ENCODE measurements around the gene SHC2. TPM values are rescaled to one million over a fixed set of nuclear protein-coding genes. Genes with fewer than 3 reads are reported as not detected.

The SHC2 gene
- total RNA-seq, 1 experiment from 2014 or later = 2.4 TPM

DNA sequence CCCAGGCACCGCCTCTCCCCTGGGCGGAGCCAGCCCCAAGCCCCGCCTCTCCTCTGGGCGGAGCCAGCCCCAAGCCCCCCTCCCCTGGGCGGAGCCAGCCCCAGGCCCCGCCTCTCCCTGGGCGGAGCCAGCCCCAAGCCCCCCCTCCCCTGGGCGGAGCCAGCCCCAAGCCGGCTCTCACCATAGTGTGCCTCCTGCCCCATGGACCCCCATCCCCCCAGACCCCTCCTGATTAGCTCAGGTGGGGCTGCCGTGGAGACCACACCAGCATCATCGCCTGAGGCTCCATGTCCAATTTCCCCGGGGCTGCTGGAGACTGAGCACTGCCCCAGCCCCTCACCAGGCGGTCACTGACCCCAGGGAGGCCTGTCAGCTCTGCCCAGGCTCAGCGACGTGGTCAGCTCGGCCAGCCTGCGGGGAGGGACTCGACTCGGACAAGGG is 31.3 kb upstream of the SHC2 start:
- Mint-ChIP-seq H3K4me1 (ENCODE audit: low read depth, unreplicated experiment) (peaks cover 7% of the 10 kb centered on the region), H3K9me3 (ENCODE audit: unreplicated experiment) (peaks cover 11% of the 10 kb centered on the region), H3K27ac (ENCODE audit: unreplicated experiment) (no peak overlapping the region), H3K36me3 (ENCODE audit: insufficient read depth, unreplicated experiment) (peaks cover 19% of the 10 kb centered on the region), H3K27me3 (ENCODE audit: insufficient read depth, unreplicated experiment) (no peaks in the 10 kb centered on the region), H3K4me3 (ENCODE audit: unreplicated experiment) (no peak overlapping the region)
- Histone ChIP-seq H3K9me3 (no peaks in the 10 kb centered on the region), H3K27me3 (replicated peaks; ENCODE audit: control insufficient read depth, insufficient read depth, low read length) (no peaks in the 10 kb centered on the region), H3K4me1 (peaks cover 5% of the 10 kb centered on the region; the same call in 1 of the 2 replicates), H3K4me3 (ENCODE audit: low read depth, low read length) (no peak overlapping the region), H3K36me3 (ENCODE audit: control insufficient read depth, insufficient read depth, low read length) (no peaks in the 10 kb centered on the region)
- no TSS peak for BruUV-seq (replicated peaks)
- ChIA-PET POLR2A (no interaction called here), CTCF (no interaction called here)
- TF ChIP-seq, protein P1, sequence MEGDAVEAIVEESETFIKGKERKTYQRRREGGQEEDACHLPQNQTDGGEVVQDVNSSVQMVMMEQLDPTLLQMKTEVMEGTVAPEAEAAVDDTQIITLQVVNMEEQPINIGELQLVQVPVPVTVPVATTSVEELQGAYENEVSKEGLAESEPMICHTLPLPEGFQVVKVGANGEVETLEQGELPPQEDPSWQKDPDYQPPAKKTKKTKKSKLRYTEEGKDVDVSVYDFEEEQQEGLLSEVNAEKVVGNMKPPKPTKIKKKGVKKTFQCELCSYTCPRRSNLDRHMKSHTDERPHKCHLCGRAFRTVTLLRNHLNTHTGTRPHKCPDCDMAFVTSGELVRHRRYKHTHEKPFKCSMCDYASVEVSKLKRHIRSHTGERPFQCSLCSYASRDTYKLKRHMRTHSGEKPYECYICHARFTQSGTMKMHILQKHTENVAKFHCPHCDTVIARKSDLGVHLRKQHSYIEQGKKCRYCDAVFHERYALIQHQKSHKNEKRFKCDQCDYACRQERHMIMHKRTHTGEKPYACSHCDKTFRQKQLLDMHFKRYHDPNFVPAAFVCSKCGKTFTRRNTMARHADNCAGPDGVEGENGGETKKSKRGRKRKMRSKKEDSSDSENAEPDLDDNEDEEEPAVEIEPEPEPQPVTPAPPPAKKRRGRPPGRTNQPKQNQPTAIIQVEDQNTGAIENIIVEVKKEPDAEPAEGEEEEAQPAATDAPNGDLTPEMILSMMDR (IDR thresholded peaks at IDR 0.05; ENCODE audit: insufficient read depth in 1 of 2, low read depth in 1 of 2, low read length in 1 of 2, severe bottlenecking in 1 of 2, unreplicated experiment in 1 of 2) = no peak
- intact Hi-C loops (cut with micrococcal nuclease; ENCODE audit: unreplicated experiment) = no loop called here
- peak in 1 of 2 experiments; percentile 34 for DNase-seq

DNA sequence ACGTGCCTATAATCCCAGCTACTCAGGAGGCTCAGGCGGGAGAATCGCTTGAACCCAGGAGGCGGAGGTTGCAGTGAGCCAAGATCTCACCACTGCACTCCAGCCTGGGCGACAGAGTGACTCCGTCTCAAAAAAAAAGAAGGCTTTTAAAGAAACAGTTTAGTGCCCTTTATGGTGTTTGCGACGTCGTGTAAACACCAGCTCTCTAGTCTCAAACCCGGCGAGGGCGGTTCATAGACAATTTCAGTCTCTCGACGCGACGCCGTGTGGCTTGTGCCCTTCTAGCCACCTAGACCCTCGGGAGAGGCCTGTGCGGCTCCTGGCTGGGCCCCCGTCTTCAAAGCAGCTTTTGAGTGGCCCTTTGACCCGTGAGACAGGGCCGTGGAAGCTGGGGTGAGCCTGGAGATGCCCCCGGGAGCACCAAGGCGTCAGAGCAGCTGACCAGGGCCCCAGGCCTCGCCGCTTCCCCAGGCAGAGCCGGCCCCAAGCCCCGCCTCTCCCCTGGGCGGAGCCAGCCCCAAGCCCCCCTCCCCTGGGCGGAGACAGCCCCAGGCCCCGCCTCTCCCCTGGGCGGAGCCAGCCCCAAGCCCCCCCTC is 30.4 kb upstream of the SHC2 start:
- Mint-ChIP-seq H3K4me3 (ENCODE audit: unreplicated experiment) (no peak overlapping the region), H3K27me3 (ENCODE audit: insufficient read depth, unreplicated experiment) (no peaks in the 10 kb centered on the region), H3K36me3 (ENCODE audit: insufficient read depth, unreplicated experiment) (peaks cover 19% of the 10 kb centered on the region), H3K4me1 (ENCODE audit: low read depth, unreplicated experiment) (peaks cover 7% of the 10 kb centered on the region), H3K27ac (ENCODE audit: unreplicated experiment) (no peak overlapping the region), H3K9me3 (ENCODE audit: unreplicated experiment) (peaks cover 11% of the 10 kb centered on the region)
- CTCF ChIA-PET = interaction anchor here (1.2 kb wide), 1 partner anchor 15 kb away, joined by 5 read pairs; no protein-coding TSS in a partner anchor
- BruUV-seq (replicated peaks) = no TSS peak
- POLR2A ChIA-PET = no interaction called here
- H3K9me3 ChIP-seq = no peaks in the 10 kb centered on the region
- H3K36me3 ChIP-seq (ENCODE audit: control insufficient read depth, insufficient read depth, low read length) = no peaks in the 10 kb centered on the region
- H3K4me1 ChIP-seq = peaks cover 5% of the 10 kb centered on the region; the same call in 1 of the 2 replicates
- H3K27me3 ChIP-seq (replicated peaks; ENCODE audit: control insufficient read depth, insufficient read depth, low read length) = no peaks in the 10 kb centered on the region
- TF ChIP-seq, protein P1 (IDR thresholded peaks at IDR 0.05; ENCODE audit: insufficient read depth in 1 of 2, low read depth in 1 of 2, low read length in 1 of 2, severe bottlenecking in 1 of 2, unreplicated experiment in 1 of 2) = no peak
- no peak for DNase-seq
- no peak overlapping the region for H3K4me3 ChIP-seq (ENCODE audit: low read depth, low read length)
- intact Hi-C loops (cut with micrococcal nuclease; ENCODE audit: unreplicated experiment) = no loop called here

DNA sequence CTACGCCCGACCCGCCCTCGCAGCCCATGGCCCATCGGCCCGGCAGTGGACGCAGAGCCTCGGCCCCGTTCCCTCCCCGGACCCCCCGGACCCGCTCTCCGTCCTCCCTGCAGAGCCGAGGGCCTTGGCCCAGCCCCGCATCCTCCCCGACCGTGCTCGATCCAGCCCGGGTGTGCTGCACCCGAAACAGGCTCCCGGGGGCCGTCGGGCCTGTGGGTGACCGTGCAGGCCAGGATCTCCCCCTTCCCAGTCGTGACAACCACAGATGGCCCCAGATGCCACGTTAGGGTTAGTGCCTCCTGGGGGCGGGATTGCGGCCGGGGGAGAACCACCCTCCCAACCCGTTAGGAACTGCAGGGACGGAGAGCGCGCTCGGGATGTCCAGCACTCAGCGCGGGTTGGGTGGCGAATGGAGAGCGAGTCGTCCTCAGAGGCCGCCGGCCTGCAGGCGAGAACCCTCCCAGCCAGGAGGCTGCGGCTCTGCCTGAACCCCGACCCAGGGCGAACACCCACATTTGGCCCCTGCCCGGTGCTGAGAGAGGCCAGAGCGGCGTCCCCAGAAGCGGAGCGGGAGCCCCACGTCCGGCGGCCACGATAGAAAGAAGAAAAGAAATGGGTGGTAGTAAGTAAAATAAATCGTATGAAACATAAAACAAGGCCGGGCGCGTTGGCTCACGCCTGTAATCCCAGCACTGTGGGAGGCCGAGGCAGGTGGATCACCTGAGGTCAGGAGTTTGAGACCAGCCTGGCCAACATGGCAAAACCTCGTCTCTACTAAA is 28.8 kb upstream of the SHC2 start:
- Histone ChIP-seq H3K27me3 (replicated peaks; ENCODE audit: control insufficient read depth, insufficient read depth, low read length) (no peaks in the 10 kb centered on the region), H3K9me3 (no peaks in the 10 kb centered on the region), H3K4me3 (ENCODE audit: low read depth, low read length) (peak overlapping the region; percentile 56), H3K4me1 (peaks cover 5% of the 10 kb centered on the region; the same call in 1 of the 2 replicates), H3K36me3 (ENCODE audit: control insufficient read depth, insufficient read depth, low read length) (no peaks in the 10 kb centered on the region)
- peaks cover 19% of the 10 kb centered on the region for H3K36me3 Mint-ChIP-seq (ENCODE audit: insufficient read depth, unreplicated experiment)
- ChIA-PET POLR2A (interaction anchor here (0.6 to 0.9 kb wide), 2 partner anchors 17 to 967 kb away, joined by 3 to 8 read pairs; partner anchors contain the start of gene TPGS1), CTCF (interaction anchor here (0.6 to 1.6 kb wide), 3 partner anchors 17 to 294 kb away, joined by 3 to 13 read pairs (median 3); partner anchors contain the start of gene TPGS1)
- intact Hi-C loops (cut with micrococcal nuclease; ENCODE audit: unreplicated experiment) = loop anchor here (1.0 kb wide), 1 partner anchor 18 kb away; the partner anchor contains the start of gene TPGS1
- peaks cover 7% of the 10 kb centered on the region for H3K4me1 Mint-ChIP-seq (ENCODE audit: low read depth, unreplicated experiment)
- TF ChIP-seq, protein P1 (IDR thresholded peaks at IDR 0.05; ENCODE audit: insufficient read depth in 1 of 2, low read depth in 1 of 2, low read length in 1 of 2, severe bottlenecking in 1 of 2, unreplicated experiment in 1 of 2) = no peak
- peaks cover 11% of the 10 kb centered on the region for H3K9me3 Mint-ChIP-seq (ENCODE audit: unreplicated experiment)
- peak overlapping the region; percentile 55 for H3K27ac Mint-ChIP-seq (ENCODE audit: unreplicated experiment)
- H3K27me3 Mint-ChIP-seq (ENCODE audit: insufficient read depth, unreplicated experiment) = no peaks in the 10 kb centered on the region
- H3K4me3 Mint-ChIP-seq (ENCODE audit: unreplicated experiment) = peak overlapping the region; percentile 72
- no TSS peak for BruUV-seq (replicated peaks)
- DNase-seq = peak in 1 of 2 experiments; percentile 32
